Gastrocnemius medialis (tissue), 4 donors: Measurements from ENCODE around the gene ATP5PB.

Source experiments
- POLR2A ChIP-seq, 2 donors: fragments of 450-650 bp; IDR thresholded peaks; one replicate each; pipeline ENCODE4 v1.6.1; 2017; ENCODE audit warnings: antibody characterized with exemption in 2 of 2, mild to moderate bottlenecking in 2 of 2, moderate library complexity in 2 of 2
- TF ChIP-seq, protein P1 (sequence below), 5 experiments: fragments of 450-650 bp in 3 of 5; fragments of 200-600 bp in 2 of 5; sonication (generic) in 2 of 5; IDR thresholded peaks in 4 of 5; conservative IDR thresholded peaks in 1 of 5; 1 replicate in 4 of 5; 2 replicates in 1 of 5; pipeline ENCODE4 v1.5.1; 2016 to 2019; ENCODE audit warnings: antibody characterized with exemption in 5 of 5, mild to moderate bottlenecking in 3 of 5, moderate library complexity in 3 of 5

GRCh38 chr1:111446967-111447892 is 2.0 kb upstream of the ATP5PB start:
- TF ChIP-seq, protein P1, sequence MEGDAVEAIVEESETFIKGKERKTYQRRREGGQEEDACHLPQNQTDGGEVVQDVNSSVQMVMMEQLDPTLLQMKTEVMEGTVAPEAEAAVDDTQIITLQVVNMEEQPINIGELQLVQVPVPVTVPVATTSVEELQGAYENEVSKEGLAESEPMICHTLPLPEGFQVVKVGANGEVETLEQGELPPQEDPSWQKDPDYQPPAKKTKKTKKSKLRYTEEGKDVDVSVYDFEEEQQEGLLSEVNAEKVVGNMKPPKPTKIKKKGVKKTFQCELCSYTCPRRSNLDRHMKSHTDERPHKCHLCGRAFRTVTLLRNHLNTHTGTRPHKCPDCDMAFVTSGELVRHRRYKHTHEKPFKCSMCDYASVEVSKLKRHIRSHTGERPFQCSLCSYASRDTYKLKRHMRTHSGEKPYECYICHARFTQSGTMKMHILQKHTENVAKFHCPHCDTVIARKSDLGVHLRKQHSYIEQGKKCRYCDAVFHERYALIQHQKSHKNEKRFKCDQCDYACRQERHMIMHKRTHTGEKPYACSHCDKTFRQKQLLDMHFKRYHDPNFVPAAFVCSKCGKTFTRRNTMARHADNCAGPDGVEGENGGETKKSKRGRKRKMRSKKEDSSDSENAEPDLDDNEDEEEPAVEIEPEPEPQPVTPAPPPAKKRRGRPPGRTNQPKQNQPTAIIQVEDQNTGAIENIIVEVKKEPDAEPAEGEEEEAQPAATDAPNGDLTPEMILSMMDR (IDR thresholded peaks at IDR 0.05 in 4 of 5, conservative IDR thresholded peaks at IDR 0.05 in 1 of 5), result no peak
- TF ChIP-seq POLR2A (IDR thresholded peaks at IDR 0.05), result no peak
